Activated CD4-positive, alpha-beta T cell treated with anti-CD3 and anti-CD28 coated beads, Interleukin-2, amount 50 U/mL, for 1 hour (primary cell): ENCODE data around the gene HDGFL1.

ENCODE experiments used
- DNase-seq: peaks from one replicate; pipeline ENCODE4 v3.0.0-alpha.2; 2020

Gene HDGFL1

DNA sequence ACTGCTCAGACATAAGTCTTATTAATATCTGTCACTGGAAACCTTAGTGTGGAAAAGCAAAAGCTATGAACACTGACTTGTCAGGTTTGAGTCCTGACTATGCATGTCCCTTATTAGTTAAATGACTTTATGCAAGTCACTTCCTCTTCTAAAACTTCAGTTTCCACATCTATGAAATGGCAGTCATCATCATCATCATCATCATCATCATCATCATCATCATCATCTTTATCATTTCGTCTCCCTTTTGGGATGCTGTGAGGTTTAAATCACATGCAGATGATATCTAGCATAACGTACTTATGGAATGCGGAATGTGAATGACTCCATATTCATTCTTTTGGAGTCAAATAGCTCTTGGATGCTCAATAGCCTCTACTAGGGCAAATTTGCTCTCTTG, 24.5 kb downstream of the HDGFL1 start:
- DNase-seq, result no peak

- DNase-seq, result no peak
Measured at GRCh38 chr6:22596011-22596410, 26.6 kb downstream of the HDGFL1 start.

- no peak for DNase-seq
Measured at GRCh38 chr6:22598339-22598738, 29.0 kb downstream of the HDGFL1 start.

GRCh38 chr6:22600059-22600458, 30.7 kb downstream of the HDGFL1 start:
- DNase-seq, result no peak

GRCh38 chr6:22601984-22602383, 32.6 kb downstream of the HDGFL1 start:
- no peak for DNase-seq

- no peak for DNase-seq
Measured at GRCh38 chr6:22605736-22606135, 36.4 kb downstream of the HDGFL1 start.

DNA sequence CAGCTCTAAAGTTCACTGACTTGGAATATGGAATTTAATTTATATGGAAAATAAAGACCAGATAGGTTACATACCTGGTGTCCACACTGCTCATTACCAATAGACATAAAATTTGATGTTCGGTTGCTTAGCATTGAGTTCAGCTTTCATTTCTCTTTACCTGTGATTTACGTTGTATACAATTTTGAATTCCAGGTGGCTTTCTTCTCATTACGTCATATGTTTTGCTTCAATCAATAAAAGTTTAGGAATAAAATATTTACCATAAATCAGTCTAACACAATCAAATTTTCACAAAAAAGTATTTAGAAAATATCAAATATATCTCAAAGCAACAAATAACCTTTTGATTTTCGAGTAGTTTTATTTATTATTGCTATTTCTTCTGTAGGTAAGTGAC, 40.8 kb downstream of the HDGFL1 start:
- DNase-seq, result no peak

GRCh38 chr6:22612236-22612635, 42.9 kb downstream of the HDGFL1 start:
- DNase-seq, result no peak

- DNase-seq, result no peak
Measured at GRCh38 chr6:22613051-22613450, 43.7 kb downstream of the HDGFL1 start.

GRCh38 chr6:22613695-22614094, 44.3 kb downstream of the HDGFL1 start:
- DNase-seq, result no peak

GRCh38 chr6:22614547-22614946, 45.2 kb downstream of the HDGFL1 start:
- DNase-seq, result no peak

DNA sequence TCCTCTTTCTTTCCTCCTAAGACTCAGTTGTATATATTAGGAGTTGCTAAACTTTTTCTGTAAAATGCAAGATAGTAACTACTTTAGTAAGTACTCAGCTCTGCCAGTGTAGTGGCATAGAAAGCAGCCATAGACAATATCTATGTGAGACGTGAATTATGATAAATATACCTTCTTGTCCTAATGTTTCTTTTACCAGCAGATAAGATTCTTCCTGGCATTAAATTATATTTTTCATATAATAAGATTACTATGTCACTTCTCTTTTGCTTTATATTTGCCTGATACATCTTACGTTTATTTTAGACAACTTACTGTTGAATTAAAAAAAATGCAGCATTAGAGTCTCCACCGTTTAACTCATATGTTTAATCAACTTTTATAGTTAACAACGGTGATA, 51.7 kb downstream of the HDGFL1 start:
- DNase-seq, result no peak
